ENCODE measurements around the gene C4B. TPM values are rescaled to one million over a fixed set of nuclear protein-coding genes. Genes with fewer than 3 reads are reported as not detected.
"Not testable (repeated sequence)": the region's sequence is repeated elsewhere in the genome, so short reads cannot be mapped to it uniquely, and the experiment has no call there.

Gene C4B
- total and polyA plus RNA-seq, 9 of the 15 experiments (the other 6 are each of a cell fraction or from before 2014, with no cell fraction given) = 0.32 to 8.8 (median 5.4) TPM

DNA sequence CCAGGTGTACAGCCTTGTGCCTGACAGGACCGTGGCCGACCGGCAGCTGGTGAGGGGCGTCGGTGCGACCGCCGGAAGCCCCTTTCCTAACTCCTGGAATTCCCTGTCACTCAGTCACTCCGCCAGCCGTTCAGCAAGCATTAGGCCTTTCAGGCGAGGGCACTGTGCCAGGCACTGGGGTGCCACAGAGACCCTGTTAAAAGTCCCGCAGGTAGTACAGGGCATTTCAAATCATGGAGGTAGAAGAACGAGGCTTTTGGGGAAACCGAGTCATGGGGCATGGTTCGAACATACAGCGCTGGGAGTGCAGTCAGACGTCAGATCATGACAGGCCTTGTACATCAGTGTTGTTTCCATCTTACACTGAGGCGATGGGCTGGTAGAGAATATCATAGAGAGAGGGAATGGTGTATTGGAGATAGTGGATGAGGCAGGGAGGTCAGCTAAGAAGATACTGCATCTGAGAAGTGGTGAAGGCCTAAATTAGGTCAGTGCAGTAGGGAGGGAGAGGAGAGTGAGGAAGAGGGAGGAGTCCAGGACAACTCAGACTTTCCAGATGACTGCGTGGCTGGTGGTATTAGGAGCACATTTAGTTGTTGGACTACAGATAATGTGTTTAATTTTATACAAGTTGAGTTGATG is 41.8 kb upstream of the C4B start (continued):
- TF ChIP-seq UBTF (IDR thresholded peaks at IDR 0.05; ENCODE audit: borderline replicate concordance in 1 of 2, low read depth in 2 of 2, low read length in 2 of 2) = no peak; a peak in 1 of 4 replicates
- no peak for TF ChIP-seq NCOA6 (IDR thresholded peaks at IDR 0.05)
- TF ChIP-seq KDM2B (CRISPR knock-in tag; IDR thresholded peaks at IDR 0.05) = no peak
- no peak for TF ChIP-seq ZNF24 (IDR thresholded peaks at IDR 0.05)
- no peak for TF ChIP-seq ZNF347 (CRISPR knock-in tag; IDR thresholded peaks at IDR 0.05; ENCODE audit: low read depth)
- TF ChIP-seq CHAMP1 (IDR thresholded peaks at IDR 0.05) = no peak; the same call in 1 of the 2 replicates

- Histone ChIP-seq H3K36me3 (ENCODE audit: control insufficient read depth, insufficient read depth, low read length) (peaks cover 22% of the 10 kb centered on the region), H3K4me1 (replicated peaks in 1 of 2; ENCODE audit: control insufficient read depth in 2 of 2, insufficient read depth in 2 of 2, low read length in 2 of 2) (peaks cover 53 to 57% of the 10 kb centered on the region in 2 experiments), H3K79me2 (ENCODE audit: control insufficient read depth, insufficient read depth, low read length) (peaks cover 46% of the 10 kb centered on the region)
- H3K9me3 ChIP-seq (replicated peaks; ENCODE audit: control insufficient read depth, insufficient read depth, low read depth, low read length); in situ Hi-C loops (cut with MboI); H2AFZ ChIP-seq (ENCODE audit: low read depth, low read length); H3K27ac ChIP-seq (ENCODE audit: extremely low read depth, low read depth, low read length); H3K4me2 ChIP-seq (ENCODE audit: insufficient read depth, low read length); H3K27me3 ChIP-seq (ENCODE audit: control insufficient read depth in 2 of 2, insufficient read depth in 2 of 2, low read length in 2 of 2); H3K4me3 ChIP-seq; POLR2A ChIA-PET; FAIRE-seq; H3K9me1 ChIP-seq (ENCODE audit: control insufficient read depth, insufficient read depth, low read length); CTCF ChIA-PET (ENCODE audit: low intra/inter-chr PET ratio); ATAC-seq; H3K9ac ChIP-seq (ENCODE audit: insufficient read depth in 1 of 2, low read depth in 2 of 2, low read length in 2 of 2); BruUV-seq (replicated peaks); H4K20me1 ChIP-seq (replicated peaks; ENCODE audit: control insufficient read depth, insufficient read depth, low read length); DNase-seq (ENCODE audit: extremely low read depth in 1 of 4, low spot score in 3 of 4): not testable (repeated sequence)
- 99% methylated on average over 9 of the region's 30 CpGs for WGBS (ENCODE audit: insufficient coverage, low coverage, missing lambda C conversion rate)
- intact Hi-C loops (cut with micrococcal nuclease) = loop anchor here (10.0 kb wide), 1 partner anchor 241 kb away; the partner anchor contains the start of gene CLIC1
These were observed 38.5 kb upstream of the C4B start for GRCh38 chr6:31976065-31976464.

Measured in K562 (cell line).